ENCODE data around the gene MARK3. TPM values are rescaled to one million over a fixed set of nuclear protein-coding genes. Genes with fewer than 3 reads are reported as not detected.
"Not testable (repeated sequence)": the region's sequence is repeated elsewhere in the genome, so short reads cannot be mapped to it uniquely, and the experiment has no call there.

The MARK3 gene
- total RNA-seq, 1 donor from 2014 or later: 99.4 TPM

- Histone ChIP-seq H3K27me3 (ENCODE audit: low read depth) (no peaks in the 10 kb centered on the region), H3K4me1 (peaks cover 10% of the 10 kb centered on the region), H3K4me3 (no peak overlapping the region), H3K27ac (no peak overlapping the region), H3K36me3 (peaks cover 79% of the 10 kb centered on the region), H3K9me3 (no peaks in the 10 kb centered on the region)
- DNase-seq (no peak), ATAC-seq (no peak)
- intact Hi-C loops (cut with DNase I): no loop called here
- no peak for TF ChIP-seq CTCF (IDR thresholded peaks at IDR 0.05)
Observed at GRCh38 chr14:103507751-103508150, 122.5 kb downstream of the MARK3 start.

GRCh38 chr14:103508521-103509329 is 123.5 kb downstream of the MARK3 start:
- ATAC-seq (no peak), DNase-seq (no peak)
- no peak for TF ChIP-seq CTCF (IDR thresholded peaks at IDR 0.05)
- Histone ChIP-seq H3K9me3 (no peaks in the 10 kb centered on the region), H3K27me3 (ENCODE audit: low read depth) (no peaks in the 10 kb centered on the region), H3K36me3 (peaks cover 69% of the 10 kb centered on the region), H3K4me1 (peaks cover 20% of the 10 kb centered on the region), H3K4me3 (no peak overlapping the region), H3K27ac (no peak overlapping the region)
- intact Hi-C loops (cut with DNase I): no loop called here

GRCh38 chr14:103509864-103510723 is 124.9 kb downstream of the MARK3 start:
- Histone ChIP-seq H3K9me3 (no peaks in the 10 kb centered on the region), H3K4me1 (peaks cover 33% of the 10 kb centered on the region), H3K27ac (no peak overlapping the region), H3K27me3 (ENCODE audit: low read depth) (no peaks in the 10 kb centered on the region), H3K36me3 (peaks cover 57% of the 10 kb centered on the region), H3K4me3 (no peak overlapping the region)
- TF ChIP-seq CTCF (IDR thresholded peaks at IDR 0.05): no peak
- ATAC-seq: no peak
- intact Hi-C loops (cut with DNase I): no loop called here
- DNase-seq: no peak

GRCh38 chr14:103510724-103511693 is 125.8 kb downstream of the MARK3 start:
- TF ChIP-seq CTCF (IDR thresholded peaks at IDR 0.05): no peak
- H3K9me3 ChIP-seq: no peaks in the 10 kb centered on the region
- peak; percentile 27 for DNase-seq
- H3K36me3 ChIP-seq: peaks cover 50% of the 10 kb centered on the region
- no peak for ATAC-seq
- H3K27me3 ChIP-seq (ENCODE audit: low read depth): no peaks in the 10 kb centered on the region
- H3K27ac ChIP-seq: no peak overlapping the region
- H3K4me3 ChIP-seq: no peak overlapping the region
- intact Hi-C loops (cut with DNase I): no loop called here
- H3K4me1 ChIP-seq: peaks cover 35% of the 10 kb centered on the region

- ATAC-seq (peak in 1 of 2 donors; percentile 31), DNase-seq (peak; percentile 46)
- Histone ChIP-seq H3K4me1 (peaks cover 35% of the 10 kb centered on the region), H3K27ac (peak overlapping the region; percentile 73), H3K36me3 (peaks cover 41% of the 10 kb centered on the region)
- H3K27me3 ChIP-seq (ENCODE audit: low read depth); H3K4me3 ChIP-seq; intact Hi-C loops (cut with DNase I); H3K9me3 ChIP-seq: not testable (repeated sequence)
Observed at GRCh38 chr14:103512180-103512579, 127.0 kb downstream of the MARK3 start.
